GM06990 (cell line): ENCODE data around the gene HESX1.
A peak's percentile ranks its signal among the peaks of the same experiment; 100 is the strongest.

ENCODE experiments used
- DNase-seq: peaks from one replicate; pipeline ENCODE4 v3.0.0-alpha.2; 2011; ENCODE audit not compliant: insufficient read length; ENCODE audit errors: extremely low read depth
- H3K27me3 ChIP-seq: replicated peaks from 2 replicates; pipeline ENCODE4 v1.6.0; 2011; ENCODE audit warnings: low read length; ENCODE audit not compliant: control insufficient read depth, insufficient read depth
- H3K36me3 ChIP-seq: 2 replicates; pipeline ENCODE4 v1.5.1; 2011; ENCODE audit warnings: low read length; ENCODE audit not compliant: control insufficient read depth, insufficient read depth
- H3K4me3 ChIP-seq: replicated peaks from 2 replicates; pipeline ENCODE4 v1.5.1; 2011; ENCODE audit warnings: low read depth, mild to moderate bottlenecking, control low read depth, low read length
- TF ChIP-seq, protein P1 (sequence below): IDR thresholded peaks from 2 replicates; pipeline ENCODE4 v1.5.1; 2011; ENCODE audit warnings: low read length, control low read depth, mild to moderate bottlenecking, inconsistent platforms; ENCODE audit not compliant: insufficient read depth, poor library complexity, severe bottlenecking

The HESX1 gene

GRCh38 chr3:57176045-57176444 lies 23.7 kb downstream of the HESX1 start:
- no peak overlapping the region for H3K4me3 ChIP-seq
- no peaks in the 10 kb centered on the region for H3K36me3 ChIP-seq
- no peaks in the 10 kb centered on the region; the same call in 1 of the 2 replicates for H3K27me3 ChIP-seq
- DNase-seq, result no peak
- TF ChIP-seq, protein P1, sequence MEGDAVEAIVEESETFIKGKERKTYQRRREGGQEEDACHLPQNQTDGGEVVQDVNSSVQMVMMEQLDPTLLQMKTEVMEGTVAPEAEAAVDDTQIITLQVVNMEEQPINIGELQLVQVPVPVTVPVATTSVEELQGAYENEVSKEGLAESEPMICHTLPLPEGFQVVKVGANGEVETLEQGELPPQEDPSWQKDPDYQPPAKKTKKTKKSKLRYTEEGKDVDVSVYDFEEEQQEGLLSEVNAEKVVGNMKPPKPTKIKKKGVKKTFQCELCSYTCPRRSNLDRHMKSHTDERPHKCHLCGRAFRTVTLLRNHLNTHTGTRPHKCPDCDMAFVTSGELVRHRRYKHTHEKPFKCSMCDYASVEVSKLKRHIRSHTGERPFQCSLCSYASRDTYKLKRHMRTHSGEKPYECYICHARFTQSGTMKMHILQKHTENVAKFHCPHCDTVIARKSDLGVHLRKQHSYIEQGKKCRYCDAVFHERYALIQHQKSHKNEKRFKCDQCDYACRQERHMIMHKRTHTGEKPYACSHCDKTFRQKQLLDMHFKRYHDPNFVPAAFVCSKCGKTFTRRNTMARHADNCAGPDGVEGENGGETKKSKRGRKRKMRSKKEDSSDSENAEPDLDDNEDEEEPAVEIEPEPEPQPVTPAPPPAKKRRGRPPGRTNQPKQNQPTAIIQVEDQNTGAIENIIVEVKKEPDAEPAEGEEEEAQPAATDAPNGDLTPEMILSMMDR, result no peak

GRCh38 chr3:57173687-57174086 lies 26.1 kb downstream of the HESX1 start:
- H3K27me3 ChIP-seq, result no peaks in the 10 kb centered on the region; the same call in 1 of the 2 replicates
- DNase-seq, result no peak
- H3K4me3 ChIP-seq, result no peak overlapping the region
- H3K36me3 ChIP-seq, result no peaks in the 10 kb centered on the region
- TF ChIP-seq, protein P1, result no peak

- TF ChIP-seq, protein P1, result no peak
- Histone ChIP-seq H3K27me3 (peaks cover 3% of the 10 kb centered on the region), H3K36me3 (no peaks in the 10 kb centered on the region), H3K4me3 (no peak overlapping the region)
- no peak for DNase-seq
Observed at GRCh38 chr3:57170946-57171345, 28.8 kb downstream of the HESX1 start.

DNA sequence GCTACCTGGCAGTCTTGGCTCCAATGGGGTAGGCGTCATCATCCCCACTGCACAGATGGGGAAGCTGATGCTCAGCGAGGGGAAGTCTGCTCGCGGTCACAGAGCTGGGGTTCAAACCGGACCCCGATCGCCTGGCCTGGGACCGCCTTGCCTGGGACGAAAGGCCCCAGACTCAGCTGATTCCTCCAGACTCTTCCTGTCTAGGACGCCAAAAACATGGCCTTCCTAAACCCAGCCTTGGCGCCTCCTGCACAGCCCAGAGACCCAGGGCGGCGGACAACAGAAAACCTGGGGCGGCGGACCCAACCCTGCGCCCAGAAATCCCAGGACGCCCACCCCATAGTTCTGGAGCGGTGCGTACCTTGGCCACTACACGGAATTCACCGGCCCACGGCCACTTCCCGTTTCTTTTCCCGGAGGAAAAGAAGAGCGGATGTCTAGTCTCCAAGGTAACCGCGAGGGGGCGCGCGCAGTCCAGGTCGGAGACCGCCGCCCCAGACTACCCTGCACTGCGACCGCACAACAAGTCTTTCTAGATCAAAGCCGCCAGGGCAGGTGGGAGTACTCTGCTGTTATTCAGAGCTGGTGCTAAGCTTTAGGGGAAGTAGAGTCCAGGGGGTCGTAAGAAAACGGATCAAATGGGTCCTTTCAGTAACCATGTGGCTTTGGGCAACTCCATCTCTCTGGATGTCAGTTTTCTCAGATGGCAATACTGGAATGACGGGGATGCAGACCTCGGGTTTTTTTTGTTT lies 29.7 kb downstream of the HESX1 start:
- Histone ChIP-seq H3K27me3 (peaks cover 3% of the 10 kb centered on the region), H3K36me3 (no peaks in the 10 kb centered on the region), H3K4me3 (peak overlapping the region; percentile 57)
- DNase-seq, result peak; percentile 67
- TF ChIP-seq, protein P1, result peak; percentile 92

DNA sequence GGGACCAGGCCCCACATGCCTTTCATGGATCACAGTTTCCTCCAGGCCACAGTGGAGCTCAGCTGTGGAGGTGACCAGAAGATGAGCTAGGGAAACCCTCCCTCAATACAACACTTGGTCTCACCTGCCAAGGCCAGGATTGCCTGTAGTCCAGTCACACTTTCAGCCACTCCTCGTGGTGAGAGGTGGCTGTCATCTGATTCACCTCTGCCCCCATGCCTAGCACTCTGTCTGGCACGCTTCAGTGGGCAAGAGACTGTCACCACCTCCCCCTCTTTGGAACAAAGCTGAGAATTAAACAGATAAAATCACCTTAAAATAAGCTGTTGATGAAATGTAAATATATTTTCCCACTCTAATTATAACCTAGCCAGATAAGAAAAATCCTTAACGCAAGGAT lies 30.7 kb downstream of the HESX1 start:
- TF ChIP-seq, protein P1, result no peak
- no peak for DNase-seq
- no peak overlapping the region for H3K4me3 ChIP-seq
- no peaks in the 10 kb centered on the region for H3K36me3 ChIP-seq
- peaks cover 4% of the 10 kb centered on the region; the same call in 1 of the 2 replicates for H3K27me3 ChIP-seq
